WTC11 (cell line): ENCODE results near the gene KLC1. TPM values are rescaled to one million over a fixed set of nuclear protein-coding genes. Genes with fewer than 3 reads are reported as not detected.
A peak's percentile ranks its signal among the peaks of the same experiment; 100 is the strongest.

ENCODE experiments used
- ATAC-seq: fragments of 200-7000 bp; cut with Tn5 transposase; 2 replicates; pipeline ENCODE4 v1.10.0; 2021; ENCODE audit warnings: mild to moderate bottlenecking, moderate library complexity
- CTCF ChIA-PET: fragments of 300-600 bp; sonication (Branson Sonifier 250); formaldehyde crosslinking; loops from one replicate; lab custom pipeline; 2021; ENCODE audit warnings: antibody characterized with exemption; lab: Charles Lee
- POLR2A ChIA-PET: fragments of 350-600 bp; sonication (Branson Sonifier 250); formaldehyde crosslinking; loops from one replicate; lab custom pipeline; 2021; ENCODE audit warnings: antibody characterized with exemption; lab: Charles Lee
- DNase-seq: peaks from one replicate; pipeline ENCODE4 v3.0.0; 2021; ENCODE audit warnings: low spot score
- H3K27ac Mint-ChIP-seq: 2 replicates; pipeline ENCODE4 v1.8.0; 2021; ENCODE audit warnings: mixed read lengths
- H3K27me3 Mint-ChIP-seq: 2 replicates; pipeline ENCODE4 v1.8.0; 2021; ENCODE audit warnings: low read depth, mild to moderate bottlenecking, moderate library complexity, mixed read lengths
- H3K36me3 Mint-ChIP-seq: 2 replicates; pipeline ENCODE4 v1.8.0; 2021; ENCODE audit warnings: mixed read lengths
- H3K4me1 Mint-ChIP-seq: 2 replicates; pipeline ENCODE4 v1.8.0; 2022; ENCODE audit warnings: mixed read lengths
- H3K4me3 Mint-ChIP-seq: 2 replicates; pipeline ENCODE4 v1.8.0; 2021; ENCODE audit warnings: mild to moderate bottlenecking, moderate library complexity, mixed read lengths
- H3K9me3 Mint-ChIP-seq: 2 replicates; pipeline ENCODE4 v1.8.0; 2021; ENCODE audit warnings: mixed read lengths
- CREM ChIP-seq: sonication (generic); formaldehyde crosslinking; IDR thresholded peaks from 2 replicates; pipeline ENCODE4 v1.8.1; 2022; ENCODE audit warnings: mild to moderate bottlenecking, missing genetic modification reagents, moderate library complexity
- FOXK1 ChIP-seq: sonication (generic); formaldehyde crosslinking; IDR thresholded peaks from 2 replicates; pipeline ENCODE4 v1.8.0; 2022; ENCODE audit warnings: mild to moderate bottlenecking, moderate library complexity, missing genetic modification reagents
- FOXP1 ChIP-seq: sonication (generic); formaldehyde crosslinking; IDR thresholded peaks from 2 replicates; pipeline ENCODE4 v1.8.0; 2022; ENCODE audit warnings: missing genetic modification reagents, mild to moderate bottlenecking, moderate library complexity, borderline replicate concordance
- HMGA2 ChIP-seq: fragments of 250-450 bp; sonication (Bioruptor Pico); IDR thresholded peaks from 2 replicates; pipeline ENCODE4 v1.4.0; 2021; ENCODE audit warnings: mild to moderate bottlenecking, moderate library complexity
- KAT7 ChIP-seq: sonication (generic); formaldehyde crosslinking; IDR thresholded peaks from 2 replicates; pipeline ENCODE4 v1.8.1; 2023; ENCODE audit warnings: missing genetic modification reagents, mild to moderate bottlenecking, borderline replicate concordance
- MXD4 ChIP-seq: fragments of 250-450 bp; sonication (Bioruptor Pico); IDR thresholded peaks from 2 replicates; pipeline ENCODE4 v1.8.0; 2021; ENCODE audit warnings: mild to moderate bottlenecking, moderate library complexity, borderline replicate concordance
- NR3C1 ChIP-seq: sonication (generic); formaldehyde crosslinking; conservative IDR thresholded peaks from 2 replicates; pipeline ENCODE4 v1.8.1; 2023; ENCODE audit warnings: low read depth, mild to moderate bottlenecking, missing genetic modification reagents
- OVOL2 ChIP-seq: fragments of 250-450 bp; sonication (Bioruptor Pico); IDR thresholded peaks from 2 replicates; pipeline ENCODE4 v1.9.0; 2021; ENCODE audit warnings: mild to moderate bottlenecking, borderline replicate concordance
- TEAD1 ChIP-seq: sonication (generic); formaldehyde crosslinking; IDR thresholded peaks from 2 replicates; pipeline ENCODE4 v1.8.0; 2022; ENCODE audit warnings: mild to moderate bottlenecking, missing genetic modification reagents
- TEAD4 ChIP-seq: sonication (generic); formaldehyde crosslinking; IDR thresholded peaks from 2 replicates; pipeline ENCODE4 v1.8.0; 2022; ENCODE audit warnings: mild to moderate bottlenecking, missing genetic modification reagents
- ZNF232 ChIP-seq: sonication (generic); formaldehyde crosslinking; IDR thresholded peaks from 2 replicates; pipeline ENCODE4 v1.8.0; 2022; ENCODE audit warnings: mild to moderate bottlenecking, missing genetic modification reagents
- ZNF263 ChIP-seq: sonication (generic); formaldehyde crosslinking; IDR thresholded peaks from 2 replicates; pipeline ENCODE4 v1.8.1; 2022; ENCODE audit warnings: low read depth, mild to moderate bottlenecking, moderate library complexity, missing genetic modification reagents
- ZNF416 ChIP-seq: fragments of 250-450 bp; sonication (Bioruptor Pico); IDR thresholded peaks from 2 replicates; pipeline ENCODE4 v1.9.0; 2021; ENCODE audit warnings: mild to moderate bottlenecking, inconsistent platforms
- ZNF671 ChIP-seq: fragments of 250-450 bp; sonication (Bioruptor Pico); IDR thresholded peaks from 2 replicates; pipeline ENCODE4 v1.8.0; 2021; ENCODE audit warnings: mild to moderate bottlenecking
- total RNA-seq: library from RNA; stranded (reverse); gene quantifications from 3 replicates; pipeline ENCODE4 v1.2.3, GENCODE V29; 2021
- TF ChIP-seq, protein P1 (sequence below): sonication (generic); formaldehyde crosslinking; IDR thresholded peaks from 2 replicates; pipeline ENCODE4 v1.8.1; 2023; ENCODE audit warnings: mild to moderate bottlenecking, missing genetic modification reagents, moderate library complexity
- TF ChIP-seq, protein P2 (sequence below): sonication (generic); formaldehyde crosslinking; IDR thresholded peaks from 2 replicates; pipeline ENCODE4 v1.8.1; 2023; ENCODE audit warnings: mild to moderate bottlenecking, moderate library complexity, missing genetic modification reagents
- TF ChIP-seq, protein P3 (sequence below): sonication (generic); formaldehyde crosslinking; IDR thresholded peaks from 2 replicates; pipeline ENCODE4 v1.8.1; 2023; ENCODE audit warnings: mild to moderate bottlenecking, missing genetic modification reagents
- TF ChIP-seq, protein P4 (sequence below): sonication (generic); formaldehyde crosslinking; IDR thresholded peaks from 2 replicates; pipeline ENCODE4 v1.8.1; 2022; ENCODE audit warnings: low read depth, missing genetic modification reagents, borderline replicate concordance
- TF ChIP-seq, protein P5 (sequence below): fragments of 250-450 bp; sonication (Bioruptor Pico); IDR thresholded peaks from 2 replicates; pipeline ENCODE4 v1.8.0; 2021; ENCODE audit warnings: mild to moderate bottlenecking
- TF ChIP-seq, protein P6 (sequence below): sonication (generic); formaldehyde crosslinking; conservative IDR thresholded peaks from 2 replicates; pipeline ENCODE4 v1.8.1; 2022; ENCODE audit warnings: mild to moderate bottlenecking, missing genetic modification reagents
- TF ChIP-seq, protein P7 (sequence below): sonication (generic); formaldehyde crosslinking; IDR thresholded peaks from 2 replicates; pipeline ENCODE4 v1.8.0; 2022; ENCODE audit warnings: mild to moderate bottlenecking, missing genetic modification reagents
- TF ChIP-seq, protein P8 (sequence below): sonication (generic); formaldehyde crosslinking; IDR thresholded peaks from 2 replicates; pipeline ENCODE4 v1.8.1; 2022; ENCODE audit warnings: mild to moderate bottlenecking, moderate library complexity, missing genetic modification reagents

KLC1 gene
- total RNA-seq, 1 experiment from 2014 or later, result 171 TPM

DNA sequence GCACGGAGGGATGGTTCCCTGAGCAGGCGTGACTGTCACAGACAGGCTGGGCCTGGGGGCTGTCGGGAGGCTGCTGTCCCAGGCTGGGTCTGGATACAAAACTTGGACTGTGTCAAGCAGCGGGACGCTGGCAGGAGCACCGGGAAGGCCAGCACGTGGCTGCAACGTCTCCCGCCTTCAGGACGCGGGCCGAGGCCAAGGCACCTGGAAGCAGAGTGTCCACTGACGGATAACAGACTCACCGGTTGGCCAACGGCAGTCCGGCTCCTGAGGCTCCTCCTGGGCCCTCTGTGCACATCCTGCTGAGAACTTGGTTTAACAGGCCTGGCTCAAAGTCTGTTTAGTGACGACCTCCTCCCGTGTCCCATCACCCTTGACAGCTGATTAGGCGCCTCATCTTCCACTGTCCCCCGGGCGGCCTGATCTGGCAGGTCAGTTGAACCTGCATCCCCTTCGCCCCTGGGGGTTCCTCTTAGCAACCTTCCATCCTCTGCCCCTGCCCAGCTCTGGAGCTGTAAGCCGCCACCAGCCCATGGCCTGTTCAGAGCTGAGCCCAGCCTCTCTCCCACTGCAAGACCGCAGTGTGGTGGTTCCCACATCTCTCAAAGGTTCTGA is 83.7 kb downstream of the KLC1 start:
- H3K27ac Mint-ChIP-seq, result peak overlapping the region; percentile 55
- no peaks in the 10 kb centered on the region for H3K9me3 Mint-ChIP-seq
- peaks cover 36% of the 10 kb centered on the region for H3K4me1 Mint-ChIP-seq
- peaks cover 16% of the 10 kb centered on the region for H3K36me3 Mint-ChIP-seq
- H3K4me3 Mint-ChIP-seq, result no peak overlapping the region
- DNase-seq, result no peak
- peaks cover 2% of the 10 kb centered on the region; the same call in 1 of the 2 replicates for H3K27me3 Mint-ChIP-seq
- TF ChIP-seq ZNF232 (CRISPR knock-in tag), result no peak
- TF ChIP-seq, protein P1, sequence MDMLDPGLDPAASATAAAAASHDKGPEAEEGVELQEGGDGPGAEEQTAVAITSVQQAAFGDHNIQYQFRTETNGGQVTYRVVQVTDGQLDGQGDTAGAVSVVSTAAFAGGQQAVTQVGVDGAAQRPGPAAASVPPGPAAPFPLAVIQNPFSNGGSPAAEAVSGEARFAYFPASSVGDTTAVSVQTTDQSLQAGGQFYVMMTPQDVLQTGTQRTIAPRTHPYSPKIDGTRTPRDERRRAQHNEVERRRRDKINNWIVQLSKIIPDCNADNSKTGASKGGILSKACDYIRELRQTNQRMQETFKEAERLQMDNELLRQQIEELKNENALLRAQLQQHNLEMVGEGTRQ (CRISPR knock-in tag), result no peak
- no peak for TF ChIP-seq MXD4
- TF ChIP-seq FOXP1, result no peak
- TF ChIP-seq CREM (CRISPR knock-in tag), result no peak
- no peak for TF ChIP-seq HMGA2 (CRISPR knock-in tag)
- TF ChIP-seq OVOL2 (CRISPR knock-in tag), result no peak
- TF ChIP-seq ZNF671 (CRISPR knock-in tag), result no peak
- TF ChIP-seq, protein P2, sequence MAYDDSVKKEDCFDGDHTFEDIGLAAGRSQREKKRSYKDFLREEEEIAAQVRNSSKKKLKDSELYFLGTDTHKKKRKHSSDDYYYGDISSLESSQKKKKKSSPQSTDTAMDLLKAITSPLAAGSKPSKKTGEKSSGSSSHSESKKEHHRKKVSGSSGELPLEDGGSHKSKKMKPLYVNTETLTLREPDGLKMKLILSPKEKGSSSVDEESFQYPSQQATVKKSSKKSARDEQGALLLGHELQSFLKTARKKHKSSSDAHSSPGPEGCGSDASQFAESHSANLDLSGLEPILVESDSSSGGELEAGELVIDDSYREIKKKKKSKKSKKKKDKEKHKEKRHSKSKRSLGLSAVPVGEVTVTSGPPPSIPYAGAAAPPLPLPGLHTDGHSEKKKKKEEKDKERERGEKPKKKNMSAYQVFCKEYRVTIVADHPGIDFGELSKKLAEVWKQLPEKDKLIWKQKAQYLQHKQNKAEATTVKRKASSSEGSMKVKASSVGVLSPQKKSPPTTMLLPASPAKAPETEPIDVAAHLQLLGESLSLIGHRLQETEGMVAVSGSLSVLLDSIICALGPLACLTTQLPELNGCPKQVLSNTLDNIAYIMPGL, result no peak
- no peak for TF ChIP-seq NR3C1 (CRISPR knock-in tag)
- no peak for TF ChIP-seq ZNF263 (CRISPR knock-in tag)
- TF ChIP-seq, protein P3, sequence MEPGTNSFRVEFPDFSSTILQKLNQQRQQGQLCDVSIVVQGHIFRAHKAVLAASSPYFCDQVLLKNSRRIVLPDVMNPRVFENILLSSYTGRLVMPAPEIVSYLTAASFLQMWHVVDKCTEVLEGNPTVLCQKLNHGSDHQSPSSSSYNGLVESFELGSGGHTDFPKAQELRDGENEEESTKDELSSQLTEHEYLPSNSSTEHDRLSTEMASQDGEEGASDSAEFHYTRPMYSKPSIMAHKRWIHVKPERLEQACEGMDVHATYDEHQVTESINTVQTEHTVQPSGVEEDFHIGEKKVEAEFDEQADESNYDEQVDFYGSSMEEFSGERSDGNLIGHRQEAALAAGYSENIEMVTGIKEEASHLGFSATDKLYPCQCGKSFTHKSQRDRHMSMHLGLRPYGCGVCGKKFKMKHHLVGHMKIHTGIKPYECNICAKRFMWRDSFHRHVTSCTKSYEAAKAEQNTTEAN (CRISPR knock-in tag), result no peak
- TF ChIP-seq, protein P4, sequence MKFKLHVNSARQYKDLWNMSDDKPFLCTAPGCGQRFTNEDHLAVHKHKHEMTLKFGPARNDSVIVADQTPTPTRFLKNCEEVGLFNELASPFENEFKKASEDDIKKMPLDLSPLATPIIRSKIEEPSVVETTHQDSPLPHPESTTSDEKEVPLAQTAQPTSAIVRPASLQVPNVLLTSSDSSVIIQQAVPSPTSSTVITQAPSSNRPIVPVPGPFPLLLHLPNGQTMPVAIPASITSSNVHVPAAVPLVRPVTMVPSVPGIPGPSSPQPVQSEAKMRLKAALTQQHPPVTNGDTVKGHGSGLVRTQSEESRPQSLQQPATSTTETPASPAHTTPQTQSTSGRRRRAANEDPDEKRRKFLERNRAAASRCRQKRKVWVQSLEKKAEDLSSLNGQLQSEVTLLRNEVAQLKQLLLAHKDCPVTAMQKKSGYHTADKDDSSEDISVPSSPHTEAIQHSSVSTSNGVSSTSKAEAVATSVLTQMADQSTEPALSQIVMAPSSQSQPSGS, result no peak
- TF ChIP-seq, protein P5, sequence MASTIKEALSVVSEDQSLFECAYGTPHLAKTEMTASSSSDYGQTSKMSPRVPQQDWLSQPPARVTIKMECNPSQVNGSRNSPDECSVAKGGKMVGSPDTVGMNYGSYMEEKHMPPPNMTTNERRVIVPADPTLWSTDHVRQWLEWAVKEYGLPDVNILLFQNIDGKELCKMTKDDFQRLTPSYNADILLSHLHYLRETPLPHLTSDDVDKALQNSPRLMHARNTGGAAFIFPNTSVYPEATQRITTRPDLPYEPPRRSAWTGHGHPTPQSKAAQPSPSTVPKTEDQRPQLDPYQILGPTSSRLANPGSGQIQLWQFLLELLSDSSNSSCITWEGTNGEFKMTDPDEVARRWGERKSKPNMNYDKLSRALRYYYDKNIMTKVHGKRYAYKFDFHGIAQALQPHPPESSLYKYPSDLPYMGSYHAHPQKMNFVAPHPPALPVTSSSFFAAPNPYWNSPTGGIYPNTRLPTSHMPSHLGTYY (CRISPR knock-in tag), result no peak
- TF ChIP-seq, protein P6, sequence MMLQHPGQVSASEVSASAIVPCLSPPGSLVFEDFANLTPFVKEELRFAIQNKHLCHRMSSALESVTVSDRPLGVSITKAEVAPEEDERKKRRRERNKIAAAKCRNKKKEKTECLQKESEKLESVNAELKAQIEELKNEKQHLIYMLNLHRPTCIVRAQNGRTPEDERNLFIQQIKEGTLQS, result no peak
- TF ChIP-seq TEAD1 (CRISPR knock-in tag), result no peak
- no peak for ATAC-seq
- POLR2A ChIA-PET, result no interaction called here
- CTCF ChIA-PET, result interaction anchor here (1.8 kb wide), 1 partner anchor 188 kb away, joined by 6 read pairs; no protein-coding TSS in a partner anchor

DNA sequence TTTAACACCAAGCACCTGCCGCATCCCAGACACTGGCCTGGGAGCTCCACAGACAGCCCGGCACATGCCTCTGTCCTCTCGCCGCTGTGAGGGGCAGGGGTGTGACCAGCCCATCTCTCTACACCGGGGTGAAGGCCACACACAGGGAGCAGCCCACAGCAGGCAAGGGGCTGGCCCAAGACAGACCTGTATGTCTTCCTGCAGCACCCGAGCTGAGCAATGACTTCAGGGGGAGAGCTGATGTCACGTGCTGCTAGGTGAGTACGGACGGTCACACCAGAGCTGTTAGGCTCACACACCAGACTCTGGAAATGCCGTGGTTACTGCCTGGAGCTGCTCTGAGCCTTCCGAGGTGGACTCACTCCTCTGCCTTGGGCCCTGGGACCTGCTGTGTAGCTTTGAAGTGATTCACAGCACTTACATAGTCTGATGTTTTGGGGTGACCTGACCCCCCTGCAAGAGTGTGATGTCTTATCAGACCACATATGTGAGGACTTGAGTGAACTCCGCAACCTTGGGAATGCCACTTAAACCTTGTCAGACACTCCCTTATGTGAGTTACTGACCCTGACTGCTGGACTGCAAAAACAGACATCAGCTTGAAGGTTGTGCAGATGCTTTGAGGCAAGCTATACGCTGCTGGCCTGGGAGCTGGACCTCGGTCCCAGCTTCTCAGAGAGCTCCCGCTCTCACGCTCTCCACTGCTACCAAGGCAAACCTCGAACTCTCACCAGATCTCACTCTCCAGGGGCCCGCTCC is 84.5 kb downstream of the KLC1 start:
- no peak for ATAC-seq
- DNase-seq, result no peak
- Mint-ChIP-seq H3K4me1 (peaks cover 38% of the 10 kb centered on the region), H3K9me3 (no peaks in the 10 kb centered on the region), H3K4me3 (peak overlapping the region; percentile 77), H3K27me3 (peaks cover 2% of the 10 kb centered on the region; the same call in 1 of the 2 replicates), H3K27ac (peak overlapping the region; percentile 55; the same call in 1 of the 2 replicates), H3K36me3 (peaks cover 11% of the 10 kb centered on the region)
- ChIA-PET POLR2A (no interaction called here), CTCF (interaction anchor here (1.8 kb wide), 1 partner anchor 187 kb away, joined by 6 read pairs; no protein-coding TSS in a partner anchor)
- TF ChIP-seq KAT7 (CRISPR knock-in tag) (no peak), TEAD4 (no peak), ZNF416 (peak; percentile 23; the same call in 1 of the 2 replicates), FOXK1 (CRISPR knock-in tag) (no peak)
- TF ChIP-seq, protein P7, sequence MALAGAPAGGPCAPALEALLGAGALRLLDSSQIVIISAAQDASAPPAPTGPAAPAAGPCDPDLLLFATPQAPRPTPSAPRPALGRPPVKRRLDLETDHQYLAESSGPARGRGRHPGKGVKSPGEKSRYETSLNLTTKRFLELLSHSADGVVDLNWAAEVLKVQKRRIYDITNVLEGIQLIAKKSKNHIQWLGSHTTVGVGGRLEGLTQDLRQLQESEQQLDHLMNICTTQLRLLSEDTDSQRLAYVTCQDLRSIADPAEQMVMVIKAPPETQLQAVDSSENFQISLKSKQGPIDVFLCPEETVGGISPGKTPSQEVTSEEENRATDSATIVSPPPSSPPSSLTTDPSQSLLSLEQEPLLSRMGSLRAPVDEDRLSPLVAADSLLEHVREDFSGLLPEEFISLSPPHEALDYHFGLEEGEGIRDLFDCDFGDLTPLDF (CRISPR knock-in tag), result no peak
- TF ChIP-seq, protein P8, sequence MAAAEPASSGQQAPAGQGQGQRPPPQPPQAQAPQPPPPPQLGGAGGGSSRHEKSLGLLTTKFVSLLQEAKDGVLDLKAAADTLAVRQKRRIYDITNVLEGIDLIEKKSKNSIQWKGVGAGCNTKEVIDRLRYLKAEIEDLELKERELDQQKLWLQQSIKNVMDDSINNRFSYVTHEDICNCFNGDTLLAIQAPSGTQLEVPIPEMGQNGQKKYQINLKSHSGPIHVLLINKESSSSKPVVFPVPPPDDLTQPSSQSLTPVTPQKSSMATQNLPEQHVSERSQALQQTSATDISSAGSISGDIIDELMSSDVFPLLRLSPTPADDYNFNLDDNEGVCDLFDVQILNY (CRISPR knock-in tag), result no peak
